ENCODE results near the gene NR1H4. TPM values are rescaled to one million over a fixed set of nuclear protein-coding genes. Genes with fewer than 3 reads are reported as not detected.

The NR1H4 gene
- total and polyA plus RNA-seq, 2 of the 13 experiments (the other 11 are each of a cell fraction or from before 2014, with no cell fraction given): 27.3 to 114 TPM

DNA sequence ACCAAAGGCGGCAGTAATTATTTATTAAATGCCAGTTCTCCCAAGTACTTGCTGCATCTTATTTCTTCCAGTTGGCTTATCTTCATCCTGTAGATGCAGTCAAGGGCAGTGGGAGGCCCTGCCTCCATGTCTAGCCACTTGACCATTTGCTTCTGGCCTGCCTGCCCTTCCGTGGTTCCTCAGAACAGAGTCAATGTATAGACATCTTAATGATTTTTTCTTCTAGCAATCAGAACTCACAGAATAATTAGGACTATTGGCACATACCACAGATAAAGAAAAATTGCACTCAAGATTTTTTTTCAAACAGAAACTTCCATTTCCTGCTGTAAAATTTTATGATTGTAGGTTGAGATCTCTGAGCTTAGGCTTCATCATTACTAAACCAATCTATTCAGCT lies 20.9 kb downstream of the NR1H4 start:
- intact Hi-C loops (cut with micrococcal nuclease; ENCODE audit: unreplicated experiment) (no loop called here), in situ Hi-C loops (cut with HindIII; ENCODE audit: extremely low pct_ligation_motif_present, low pct_unique_long_range_greater_than_20kb) (no loop called here)
- no peak overlapping the region for H3K4me2 ChIP-seq (ENCODE audit: low read depth, low read length)
- no peak overlapping the region for H3K4me3 ChIP-seq (replicated peaks in 1 of 3; ENCODE audit: insufficient read depth in 1 of 3, low read depth in 2 of 3, low read length in 3 of 3)
- H3K79me2 ChIP-seq (ENCODE audit: insufficient read depth, low read length): peaks cover 21% of the 10 kb centered on the region
- no peak for ATAC-seq
- DNase-seq (ENCODE audit: low spot score): no peak
- ChIA-PET CTCF (ENCODE audit: low intra/inter-chr PET ratio, low total read pairs) (no interaction called here), POLR2A (no interaction called here)
- no peaks in the 10 kb centered on the region for H4K20me1 ChIP-seq (ENCODE audit: insufficient read depth, low read length)
- H3K4me1 ChIP-seq (ENCODE audit: insufficient read depth, low read length): peaks cover 20% of the 10 kb centered on the region
- no TSS peak for BruUV-seq (replicated peaks)
- no peaks in the 10 kb centered on the region for H3K27me3 ChIP-seq (ENCODE audit: control insufficient read depth in 1 of 2, insufficient read depth in 2 of 2, low read length in 2 of 2)
- H3K36me3 ChIP-seq (replicated peaks in 1 of 2; ENCODE audit: control insufficient read depth in 1 of 2, insufficient read depth in 2 of 2, low read length in 2 of 2): peaks cover 6 to 88% of the 10 kb centered on the region in 2 experiments
- H2AFZ ChIP-seq (ENCODE audit: low read length): no peak overlapping the region
- H3K27ac ChIP-seq (ENCODE audit: extremely low read length, insufficient read depth, low read length): no peak overlapping the region
- no peaks in the 10 kb centered on the region for H3K9me3 ChIP-seq (ENCODE audit: low read length)
- 92% methylated on average over 2 of the region's 2 CpGs for WGBS (ENCODE audit: low lambda C conversion rate)
- FAIRE-seq: no peak
- H3K9ac ChIP-seq (ENCODE audit: insufficient read depth, low read depth, low read length): no peak overlapping the region
- TF ChIP-seq, protein P1, sequence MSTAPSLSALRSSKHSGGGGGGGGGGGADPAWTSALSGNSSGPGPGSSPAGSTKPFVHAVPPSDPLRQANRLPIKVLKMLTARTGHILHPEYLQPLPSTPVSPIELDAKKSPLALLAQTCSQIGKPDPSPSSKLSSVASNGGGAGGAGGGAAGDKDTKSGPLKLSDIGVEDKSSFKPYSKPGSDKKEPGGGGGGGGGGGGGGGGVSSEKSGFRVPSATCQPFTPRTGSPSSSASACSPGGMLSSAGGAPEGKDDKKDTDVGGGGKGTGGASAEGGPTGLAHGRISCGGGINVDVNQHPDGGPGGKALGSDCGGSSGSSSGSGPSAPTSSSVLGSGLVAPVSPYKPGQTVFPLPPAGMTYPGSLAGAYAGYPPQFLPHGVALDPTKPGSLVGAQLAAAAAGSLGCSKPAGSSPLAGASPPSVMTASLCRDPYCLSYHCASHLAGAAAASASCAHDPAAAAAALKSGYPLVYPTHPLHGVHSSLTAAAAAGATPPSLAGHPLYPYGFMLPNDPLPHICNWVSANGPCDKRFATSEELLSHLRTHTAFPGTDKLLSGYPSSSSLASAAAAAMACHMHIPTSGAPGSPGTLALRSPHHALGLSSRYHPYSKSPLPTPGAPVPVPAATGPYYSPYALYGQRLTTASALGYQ (CRISPR knock-in tag; IDR thresholded peaks at IDR 0.05): no peak
- no peak for TF ChIP-seq AKAP8 (CRISPR knock-in tag; IDR thresholded peaks at IDR 0.05)
- TF ChIP-seq TBP (CRISPR knock-in tag; IDR thresholded peaks at IDR 0.05): no peak
- TF ChIP-seq, protein P2, sequence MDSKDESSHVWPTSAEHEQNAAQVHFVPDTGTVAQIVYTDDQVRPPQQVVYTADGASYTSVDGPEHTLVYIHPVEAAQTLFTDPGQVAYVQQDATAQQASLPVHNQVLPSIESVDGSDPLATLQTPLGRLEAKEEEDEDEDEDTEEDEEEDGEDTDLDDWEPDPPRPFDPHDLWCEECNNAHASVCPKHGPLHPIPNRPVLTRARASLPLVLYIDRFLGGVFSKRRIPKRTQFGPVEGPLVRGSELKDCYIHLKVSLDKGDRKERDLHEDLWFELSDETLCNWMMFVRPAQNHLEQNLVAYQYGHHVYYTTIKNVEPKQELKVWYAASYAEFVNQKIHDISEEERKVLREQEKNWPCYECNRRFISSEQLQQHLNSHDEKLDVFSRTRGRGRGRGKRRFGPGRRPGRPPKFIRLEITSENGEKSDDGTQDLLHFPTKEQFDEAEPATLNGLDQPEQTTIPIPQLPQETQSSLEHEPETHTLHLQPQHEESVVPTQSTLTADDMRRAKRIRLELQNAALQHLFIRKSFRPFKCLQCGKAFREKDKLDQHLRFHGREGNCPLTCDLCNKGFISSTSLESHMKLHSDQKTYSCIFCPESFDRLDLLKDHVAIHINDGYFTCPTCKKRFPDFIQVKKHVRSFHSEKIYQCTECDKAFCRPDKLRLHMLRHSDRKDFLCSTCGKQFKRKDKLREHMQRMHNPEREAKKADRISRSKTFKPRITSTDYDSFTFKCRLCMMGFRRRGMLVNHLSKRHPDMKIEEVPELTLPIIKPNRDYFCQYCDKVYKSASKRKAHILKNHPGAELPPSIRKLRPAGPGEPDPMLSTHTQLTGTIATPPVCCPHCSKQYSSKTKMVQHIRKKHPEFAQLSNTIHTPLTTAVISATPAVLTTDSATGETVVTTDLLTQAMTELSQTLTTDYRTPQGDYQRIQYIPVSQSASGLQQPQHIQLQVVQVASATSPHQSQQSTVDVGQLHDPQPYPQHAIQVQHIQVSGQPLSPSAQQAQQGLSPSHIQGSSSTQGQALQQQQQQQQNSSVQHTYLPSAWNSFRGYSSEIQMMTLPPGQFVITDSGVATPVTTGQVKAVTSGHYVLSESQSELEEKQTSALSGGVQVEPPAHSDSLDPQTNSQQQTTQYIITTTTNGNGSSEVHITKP (CRISPR knock-in tag; IDR thresholded peaks at IDR 0.05; ENCODE audit: low read depth): no peak
- TF ChIP-seq, protein P3, sequence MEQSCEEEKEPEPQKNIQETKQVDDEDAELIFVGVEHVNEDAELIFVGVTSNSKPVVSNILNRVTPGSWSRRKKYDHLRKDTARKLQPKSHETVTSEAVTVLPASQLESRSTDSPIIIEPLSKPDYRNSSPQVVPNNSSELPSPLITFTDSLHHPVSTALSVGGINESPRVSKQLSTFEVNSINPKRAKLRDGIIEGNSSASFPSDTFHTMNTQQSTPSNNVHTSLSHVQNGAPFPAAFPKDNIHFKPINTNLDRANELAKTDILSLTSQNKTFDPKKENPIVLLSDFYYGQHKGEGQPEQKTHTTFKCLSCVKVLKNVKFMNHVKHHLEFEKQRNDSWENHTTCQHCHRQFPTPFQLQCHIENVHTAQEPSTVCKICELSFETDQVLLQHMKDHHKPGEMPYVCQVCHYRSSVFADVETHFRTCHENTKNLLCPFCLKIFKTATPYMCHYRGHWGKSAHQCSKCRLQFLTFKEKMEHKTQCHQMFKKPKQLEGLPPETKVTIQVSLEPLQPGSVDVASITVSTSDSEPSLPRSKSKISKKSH (CRISPR knock-in tag; IDR thresholded peaks at IDR 0.05; ENCODE audit: borderline replicate concordance): no peak
- no peak for TF ChIP-seq RXRB (CRISPR knock-in tag; IDR thresholded peaks at IDR 0.05; ENCODE audit: borderline replicate concordance)
- TF ChIP-seq ZNF292 (CRISPR knock-in tag; IDR thresholded peaks at IDR 0.05; ENCODE audit: borderline replicate concordance, low read depth): no peak
- TF ChIP-seq, protein P4, sequence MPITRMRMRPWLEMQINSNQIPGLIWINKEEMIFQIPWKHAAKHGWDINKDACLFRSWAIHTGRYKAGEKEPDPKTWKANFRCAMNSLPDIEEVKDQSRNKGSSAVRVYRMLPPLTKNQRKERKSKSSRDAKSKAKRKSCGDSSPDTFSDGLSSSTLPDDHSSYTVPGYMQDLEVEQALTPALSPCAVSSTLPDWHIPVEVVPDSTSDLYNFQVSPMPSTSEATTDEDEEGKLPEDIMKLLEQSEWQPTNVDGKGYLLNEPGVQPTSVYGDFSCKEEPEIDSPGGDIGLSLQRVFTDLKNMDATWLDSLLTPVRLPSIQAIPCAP (CRISPR knock-in tag; IDR thresholded peaks at IDR 0.05; ENCODE audit: low read depth): no peak
- TF ChIP-seq ZNF776 (CRISPR knock-in tag; IDR thresholded peaks at IDR 0.05): no peak
- TF ChIP-seq, protein P5, sequence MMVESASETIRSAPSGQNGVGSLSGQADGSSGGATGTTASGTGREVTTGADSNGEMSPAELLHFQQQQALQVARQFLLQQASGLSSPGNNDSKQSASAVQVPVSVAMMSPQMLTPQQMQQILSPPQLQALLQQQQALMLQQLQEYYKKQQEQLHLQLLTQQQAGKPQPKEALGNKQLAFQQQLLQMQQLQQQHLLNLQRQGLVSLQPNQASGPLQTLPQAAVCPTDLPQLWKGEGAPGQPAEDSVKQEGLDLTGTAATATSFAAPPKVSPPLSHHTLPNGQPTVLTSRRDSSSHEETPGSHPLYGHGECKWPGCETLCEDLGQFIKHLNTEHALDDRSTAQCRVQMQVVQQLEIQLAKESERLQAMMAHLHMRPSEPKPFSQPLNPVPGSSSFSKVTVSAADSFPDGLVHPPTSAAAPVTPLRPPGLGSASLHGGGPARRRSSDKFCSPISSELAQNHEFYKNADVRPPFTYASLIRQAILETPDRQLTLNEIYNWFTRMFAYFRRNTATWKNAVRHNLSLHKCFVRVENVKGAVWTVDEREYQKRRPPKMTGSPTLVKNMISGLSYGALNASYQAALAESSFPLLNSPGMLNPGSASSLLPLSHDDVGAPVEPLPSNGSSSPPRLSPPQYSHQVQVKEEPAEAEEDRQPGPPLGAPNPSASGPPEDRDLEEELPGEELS (CRISPR knock-in tag; IDR thresholded peaks at IDR 0.05): no peak
- no peak for TF ChIP-seq ZNF101 (CRISPR knock-in tag; IDR thresholded peaks at IDR 0.05; ENCODE audit: borderline replicate concordance, low read depth)
- TF ChIP-seq ELF1 (CRISPR knock-in tag; IDR thresholded peaks at IDR 0.05): no peak
